Posterior vena cava (tissue), 2 donors: ENCODE measurements around the gene MTREX. TPM values are rescaled to one million over a fixed set of nuclear protein-coding genes. Genes with fewer than 3 reads are reported as not detected.

ENCODE experiments used
- DNase-seq: peaks from one replicate; pipeline ENCODE4 v3.0.0-alpha.2; 2020; ENCODE audit warnings: low spot score
- intact Hi-C, 2 donors: fragments of 100-400 bp; cut with DNase I; formaldehyde crosslinking; loops; one replicate each; pipeline versions ENCODE4 v1.14.1 to v1.14.2; 2022 to 2023
- total RNA-seq, 2 donors: library from RNA; stranded (reverse); fragmentation: NEBNext Ultra II Directional; extraction: Animal tissue kit (Norgen Biotek cat#: 25700); gene quantifications; one replicate each; pipeline ENCODE4 v1.2.1, GENCODE V29; 2021
- donor health status: DM: yes; HTN: yes; CAD: no.
- donor health status: DM: yes; HTN: yes; CAD: no.

MTREX gene
- total RNA-seq, 2 donors from 2014 or later, result 56.6 to 60.1 TPM

DNA sequence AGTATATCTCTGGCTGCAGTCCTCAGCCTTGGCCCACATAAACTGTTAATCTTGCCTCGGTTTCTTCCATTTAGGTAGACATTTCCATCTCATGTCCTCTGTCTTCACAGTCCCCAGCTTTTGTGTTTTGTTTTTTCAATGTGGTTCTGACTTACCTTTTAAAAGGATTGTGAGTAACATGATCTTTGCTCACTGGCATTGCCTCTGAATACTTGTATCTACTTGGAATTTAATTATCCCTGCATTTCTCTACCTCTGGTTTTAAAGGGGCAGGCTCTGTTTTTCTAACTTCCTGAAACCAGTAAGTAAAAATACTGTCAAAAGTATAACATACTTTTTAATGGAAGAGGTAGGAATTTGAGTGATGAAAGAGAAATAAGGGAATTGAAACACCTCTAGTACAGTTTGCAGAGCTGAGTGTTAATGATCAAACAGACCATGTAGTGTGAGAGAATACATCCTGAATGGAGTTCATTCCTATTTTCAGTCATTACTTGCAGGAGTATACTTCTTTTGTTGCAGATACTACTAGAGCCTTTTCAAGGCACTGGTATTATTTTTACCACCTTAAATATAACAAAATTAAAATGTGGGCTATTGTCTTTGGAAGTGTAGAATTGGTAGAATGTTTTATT, 62.6 kb downstream of the MTREX start:
- DNase-seq, result no peak
- intact Hi-C loops, result no loop called here

DNA sequence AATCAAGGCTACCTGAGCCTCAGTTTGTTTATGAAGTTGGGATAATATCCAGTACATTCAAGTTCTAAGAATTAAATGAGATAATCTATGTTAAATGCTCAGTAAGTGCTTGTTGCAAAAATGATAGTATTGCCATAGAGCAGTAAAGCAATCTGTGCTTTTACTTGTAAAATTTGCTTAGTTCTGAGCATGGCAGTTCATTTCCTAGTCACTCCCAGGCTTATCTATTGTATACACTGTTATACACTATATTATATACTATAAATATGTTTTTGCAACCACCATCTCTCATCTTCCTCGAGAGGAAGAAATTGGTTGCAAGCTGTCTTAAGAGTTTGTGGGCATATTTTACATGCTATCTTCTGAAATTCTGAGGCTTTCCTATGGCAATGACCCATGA, 63.4 kb downstream of the MTREX start:
- intact Hi-C loops, result no loop called here

GRCh38 chr5:55372130-55372925, 64.5 kb downstream of the MTREX start:
- DNase-seq, result no peak
- intact Hi-C loops, result no loop called here

More for the DNA sequence above, 63.4 kb downstream of the MTREX start:
- no peak for DNase-seq

GRCh38 chr5:55377810-55378209, 70.0 kb downstream of the MTREX start:
- no peak for DNase-seq
- intact Hi-C loops, result no loop called here

DNA sequence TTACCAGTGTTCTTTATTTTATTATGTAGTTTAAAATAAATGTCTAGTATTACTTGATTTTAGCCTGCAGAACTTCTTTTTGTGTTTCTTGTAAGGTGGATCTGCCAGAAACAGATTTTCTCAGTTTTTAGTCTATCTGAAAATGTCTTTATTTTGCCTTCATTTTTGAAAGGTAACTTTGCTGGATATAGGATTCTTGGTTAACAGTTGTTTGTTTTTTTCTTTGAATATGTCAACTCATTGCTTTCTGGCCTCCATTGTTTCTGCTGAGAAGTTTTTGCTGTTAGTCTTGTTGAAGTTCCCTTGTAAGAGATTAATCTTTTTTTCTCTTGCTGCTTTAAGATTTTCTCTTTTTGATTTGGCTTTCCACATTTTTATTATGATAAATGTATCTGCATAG, 75.5 kb downstream of the MTREX start:
- intact Hi-C loops, result no loop called here

DNA sequence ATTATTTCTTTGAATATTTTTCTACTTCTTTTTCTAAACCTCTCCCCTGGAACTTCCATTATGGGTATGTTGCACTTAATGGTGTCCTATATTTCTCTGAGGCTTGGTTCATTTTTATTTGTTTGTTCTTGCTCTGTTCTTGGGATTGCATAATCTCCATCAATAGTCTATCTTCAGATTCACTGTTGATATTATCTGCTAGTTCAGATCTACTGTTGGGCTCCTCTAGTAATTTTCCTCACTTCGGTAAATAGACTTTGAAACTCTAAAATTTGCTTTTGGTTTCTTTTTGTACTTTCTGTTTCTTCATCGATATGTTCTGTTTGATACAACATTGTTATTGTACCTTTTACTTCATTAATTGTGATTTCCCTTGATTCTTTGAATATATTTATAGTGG, 76.3 kb downstream of the MTREX start:
- no peak for DNase-seq
- intact Hi-C loops, result no loop called here

More for the DNA sequence above, 75.5 kb downstream of the MTREX start:
- no peak for DNase-seq

DNA sequence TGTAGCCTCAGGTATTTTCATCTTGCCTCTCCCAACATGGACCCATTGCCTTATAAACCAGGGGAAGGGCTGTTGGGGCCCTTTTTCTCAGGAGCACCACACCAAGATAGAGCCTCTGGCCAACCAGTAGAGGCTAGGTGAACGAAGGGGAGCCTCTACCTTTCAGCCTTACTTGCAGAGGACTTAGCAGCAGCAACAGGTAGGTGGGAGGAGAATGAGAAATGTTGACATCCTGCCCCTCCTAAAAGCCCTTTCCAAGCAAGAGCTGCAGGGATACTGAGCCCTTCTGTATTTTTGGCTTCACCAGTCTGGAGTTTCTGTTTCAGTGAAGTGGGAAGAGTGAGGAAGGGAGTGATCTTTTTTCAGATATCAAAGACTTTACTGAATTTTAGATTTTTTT, 77.4 kb downstream of the MTREX start:
- DNase-seq, result no peak
- intact Hi-C loops, result no loop called here

DNA sequence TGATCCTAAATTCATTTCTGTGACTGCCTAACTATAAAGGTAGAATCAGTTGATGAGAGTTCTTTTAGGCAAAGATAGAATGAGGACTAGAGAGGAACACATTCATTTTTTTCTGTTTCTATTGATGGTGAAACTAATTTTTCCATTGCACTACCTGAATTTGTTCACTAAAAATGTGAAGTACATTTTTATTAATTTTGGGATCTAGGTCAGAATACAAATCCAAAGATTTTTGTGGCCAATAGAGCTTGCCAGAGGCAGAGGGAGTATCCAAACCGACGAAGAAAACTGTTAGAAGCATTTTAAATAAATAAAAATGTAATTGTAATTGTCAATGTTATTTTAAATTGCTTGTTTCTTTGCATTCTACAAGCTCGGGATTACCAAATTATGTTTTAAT, 78.1 kb downstream of the MTREX start:
- intact Hi-C loops, result no loop called here
- no peak for DNase-seq

GRCh38 chr5:55386356-55386755, 78.6 kb downstream of the MTREX start:
- no peak for DNase-seq
- intact Hi-C loops, result no loop called here

GRCh38 chr5:55387865-55388264, 80.1 kb downstream of the MTREX start:
- DNase-seq, result no peak
- intact Hi-C loops, result no loop called here

GRCh38 chr5:55391707-55392106, 83.9 kb downstream of the MTREX start:
- no peak for DNase-seq
- intact Hi-C loops, result no loop called here

GRCh38 chr5:55392669-55393068, 84.9 kb downstream of the MTREX start:
- intact Hi-C loops, result no loop called here

DNA sequence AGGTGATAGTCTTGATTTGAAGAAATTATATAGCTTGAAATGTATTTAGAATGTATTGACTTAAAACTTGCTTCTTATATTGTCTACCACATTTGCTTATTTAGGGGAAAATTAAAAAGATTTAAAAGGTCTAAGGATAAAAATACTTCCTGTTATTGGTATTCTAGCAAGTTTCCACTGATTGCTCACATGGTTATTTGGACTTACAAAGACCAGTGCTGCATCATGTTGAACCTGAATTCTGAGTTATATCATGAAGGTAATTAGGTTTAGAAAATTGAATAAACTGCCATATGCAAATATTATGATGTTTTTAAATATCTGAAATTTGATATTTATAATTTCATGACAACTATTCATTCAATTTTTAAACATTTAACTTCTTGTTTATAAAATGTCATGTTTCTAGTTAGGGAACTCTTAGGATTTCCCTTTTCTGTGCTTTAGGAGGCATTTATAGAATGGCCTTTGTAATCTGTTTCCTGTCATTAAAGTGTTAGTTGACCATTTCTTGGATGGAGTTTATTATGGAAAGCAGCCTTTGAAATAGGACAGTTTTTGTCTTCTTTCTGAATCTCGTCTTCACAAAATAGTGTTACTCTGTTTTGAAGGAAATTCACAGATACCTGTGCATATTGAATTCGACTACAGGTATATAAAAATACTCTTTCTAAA, 85.8 kb downstream of the MTREX start:
- intact Hi-C loops, result no loop called here
- no peak for DNase-seq

More at GRCh38 chr5:55392669-55393068, 84.9 kb downstream of the MTREX start:
- DNase-seq, result no peak

DNA sequence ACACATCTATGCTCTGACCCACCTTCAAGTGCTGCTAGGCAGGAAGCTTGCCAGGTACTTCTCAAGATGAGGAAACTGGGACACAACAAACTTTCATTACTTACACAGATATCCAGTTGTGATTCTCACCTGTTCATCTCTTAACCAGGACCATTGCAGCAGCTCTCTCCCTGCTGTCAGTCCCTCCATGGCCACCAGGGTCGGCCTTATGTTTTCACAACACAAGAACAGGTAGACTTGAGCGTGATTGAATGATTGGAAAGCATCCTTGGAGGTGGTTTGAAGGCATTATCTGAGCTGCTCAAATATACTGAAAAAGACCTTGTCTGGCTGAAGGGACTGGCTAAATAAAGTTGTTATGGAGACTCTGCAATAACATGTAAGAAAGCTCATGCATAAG, 94.4 kb downstream of the MTREX start:
- intact Hi-C loops, result no loop called here
- DNase-seq, result no peak

DNA sequence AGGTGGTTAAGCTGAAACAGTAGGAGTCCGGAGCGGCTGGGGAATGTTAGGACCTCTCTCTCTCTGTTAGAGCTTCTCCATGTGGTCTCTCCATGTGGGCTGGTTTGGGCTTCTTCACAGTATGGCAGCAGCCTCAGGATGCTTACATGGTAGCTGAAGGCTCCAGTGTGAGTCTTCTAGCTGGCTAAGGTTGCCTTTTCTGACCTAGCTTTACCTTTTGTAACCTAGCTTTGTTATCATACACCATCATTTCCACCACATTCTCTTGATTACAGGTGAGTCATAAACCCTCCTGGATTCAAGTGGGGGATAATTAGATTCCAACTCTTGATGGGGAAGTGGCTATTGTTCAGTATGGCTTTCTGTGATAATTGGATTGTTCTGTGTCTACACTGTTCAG, 98.5 kb downstream of the MTREX start:
- intact Hi-C loops, result loop anchor here in 1 of 2 donors (5.0 kb wide), 1 partner anchor 286 kb away; no protein-coding TSS in a partner anchor
- no peak for DNase-seq

GRCh38 chr5:55407059-55407684, 99.4 kb downstream of the MTREX start:
- intact Hi-C loops, result loop anchor here (1.0 to 5.0 kb wide), 2 partner anchors 277 to 285 kb away; no protein-coding TSS in a partner anchor
- no peak for DNase-seq

DNA sequence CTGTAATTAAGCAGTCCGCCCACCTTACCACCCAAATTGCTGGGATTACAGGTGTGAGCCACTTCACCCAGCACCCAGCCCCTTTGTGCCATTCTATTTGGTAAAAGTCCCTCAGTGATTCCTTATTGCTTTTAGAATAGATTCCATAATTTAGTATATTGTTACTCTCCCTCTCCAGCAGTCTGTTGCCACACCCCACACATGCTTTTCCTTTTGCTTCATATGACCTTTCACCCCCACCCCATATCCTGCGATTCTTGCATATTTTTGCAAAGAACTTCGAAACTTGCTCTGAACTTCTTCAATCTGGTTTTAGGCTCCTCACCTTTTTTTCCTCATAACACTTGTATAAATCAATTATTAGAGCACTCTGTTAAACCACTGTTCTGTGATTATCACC, 100.2 kb downstream of the MTREX start:
- intact Hi-C loops, result loop anchor here (1.0 to 5.0 kb wide), 2 partner anchors 276 to 284 kb away; no protein-coding TSS in a partner anchor
- DNase-seq, result no peak

DNA sequence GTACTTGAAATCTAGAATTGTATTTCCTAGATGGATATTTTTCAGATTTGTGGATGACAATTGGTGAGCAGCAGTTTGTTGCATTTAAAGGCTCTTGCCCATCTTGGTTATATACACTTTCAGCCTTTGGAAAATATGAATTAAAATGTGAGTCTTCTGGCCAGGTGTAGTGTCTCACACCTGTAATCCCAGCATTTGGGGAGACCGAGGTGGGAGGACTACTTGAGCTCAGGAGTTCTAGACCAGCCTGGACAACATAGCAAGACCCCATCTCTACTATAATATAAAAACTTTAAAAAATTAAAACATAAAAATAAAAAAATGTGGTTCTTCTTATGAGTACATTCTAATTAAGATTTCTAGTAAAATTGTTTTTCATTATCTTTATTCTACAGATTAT, 102.0 kb downstream of the MTREX start:
- intact Hi-C loops, result loop anchor here in 1 of 2 donors (5.0 kb wide), 1 partner anchor 283 kb away; no protein-coding TSS in a partner anchor
- no peak for DNase-seq

DNA sequence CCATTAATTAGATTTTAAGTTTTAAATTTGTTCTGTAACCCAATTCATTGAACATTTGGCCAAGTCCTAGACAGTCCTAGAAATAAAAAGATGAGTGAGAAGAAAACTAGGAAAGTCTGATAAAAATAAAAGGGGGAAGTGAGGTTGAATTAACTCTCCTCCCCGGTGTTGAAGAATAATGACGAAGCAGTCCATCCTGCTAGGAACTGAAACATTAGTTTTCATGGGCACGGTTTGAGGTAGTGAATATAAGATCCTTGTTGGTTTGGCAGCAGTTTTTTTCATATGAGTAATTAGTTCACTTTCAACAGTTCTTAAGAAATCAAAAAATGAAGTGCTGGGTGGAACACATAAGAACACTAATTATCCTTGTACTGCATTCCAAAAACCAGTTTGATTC, 103.1 kb downstream of the MTREX start:
- intact Hi-C loops, result no loop called here
- no peak for DNase-seq

DNA sequence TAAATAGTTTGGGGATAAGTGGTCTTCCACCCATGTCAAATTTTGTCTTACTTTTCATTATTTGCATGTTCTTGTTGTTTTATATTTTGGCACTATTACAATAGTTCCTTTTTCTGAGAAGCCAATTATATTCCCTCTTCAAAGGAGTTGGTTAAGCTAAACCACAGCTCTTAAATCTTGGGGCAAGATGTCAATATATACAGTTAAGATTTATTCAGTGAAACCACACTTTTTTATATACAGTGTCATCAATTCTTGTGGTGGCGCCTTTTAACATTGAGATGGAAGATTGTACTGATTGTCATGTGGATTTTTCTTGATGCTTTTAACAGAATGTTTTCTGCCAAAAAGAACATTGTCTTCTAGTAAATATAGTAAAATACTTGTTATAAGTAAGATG, 104.1 kb downstream of the MTREX start:
- intact Hi-C loops, result no loop called here
- DNase-seq, result no peak
